ENCODE results near the gene NRXN3.
A peak's percentile ranks its signal among the peaks of the same experiment; 100 is the strongest.

NRXN3 gene

DNA sequence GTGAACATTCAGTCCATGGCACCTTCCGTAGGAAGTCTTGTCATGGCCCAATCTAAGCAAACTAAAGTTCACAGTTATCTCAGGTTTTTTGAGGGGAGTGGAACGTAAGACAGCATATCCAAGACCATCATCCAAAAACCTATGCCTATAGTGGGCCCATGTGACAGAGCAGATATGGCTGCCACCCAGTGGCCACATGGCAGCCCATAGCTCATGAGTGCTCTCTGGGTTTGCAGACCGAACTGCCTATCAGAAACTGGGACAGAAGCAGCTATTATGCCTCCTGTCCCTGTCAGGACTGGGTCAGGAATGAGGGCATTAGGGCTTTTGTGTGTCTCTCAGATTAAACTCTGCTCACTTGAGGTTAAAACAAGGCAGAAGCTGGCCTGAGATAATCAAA lies 503.7 kb downstream of the NRXN3 start:
- TF ChIP-seq, protein P1, sequence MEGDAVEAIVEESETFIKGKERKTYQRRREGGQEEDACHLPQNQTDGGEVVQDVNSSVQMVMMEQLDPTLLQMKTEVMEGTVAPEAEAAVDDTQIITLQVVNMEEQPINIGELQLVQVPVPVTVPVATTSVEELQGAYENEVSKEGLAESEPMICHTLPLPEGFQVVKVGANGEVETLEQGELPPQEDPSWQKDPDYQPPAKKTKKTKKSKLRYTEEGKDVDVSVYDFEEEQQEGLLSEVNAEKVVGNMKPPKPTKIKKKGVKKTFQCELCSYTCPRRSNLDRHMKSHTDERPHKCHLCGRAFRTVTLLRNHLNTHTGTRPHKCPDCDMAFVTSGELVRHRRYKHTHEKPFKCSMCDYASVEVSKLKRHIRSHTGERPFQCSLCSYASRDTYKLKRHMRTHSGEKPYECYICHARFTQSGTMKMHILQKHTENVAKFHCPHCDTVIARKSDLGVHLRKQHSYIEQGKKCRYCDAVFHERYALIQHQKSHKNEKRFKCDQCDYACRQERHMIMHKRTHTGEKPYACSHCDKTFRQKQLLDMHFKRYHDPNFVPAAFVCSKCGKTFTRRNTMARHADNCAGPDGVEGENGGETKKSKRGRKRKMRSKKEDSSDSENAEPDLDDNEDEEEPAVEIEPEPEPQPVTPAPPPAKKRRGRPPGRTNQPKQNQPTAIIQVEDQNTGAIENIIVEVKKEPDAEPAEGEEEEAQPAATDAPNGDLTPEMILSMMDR (IDR thresholded peaks at IDR 0.05; ENCODE audit: borderline replicate concordance, control extremely low read depth, extremely low read depth, insufficient read depth, missing control alignments): no peak
- in situ Hi-C loops (cut with MboI; ENCODE audit: low sequenced_read_pairs, unreplicated experiment): no loop called here

DNA sequence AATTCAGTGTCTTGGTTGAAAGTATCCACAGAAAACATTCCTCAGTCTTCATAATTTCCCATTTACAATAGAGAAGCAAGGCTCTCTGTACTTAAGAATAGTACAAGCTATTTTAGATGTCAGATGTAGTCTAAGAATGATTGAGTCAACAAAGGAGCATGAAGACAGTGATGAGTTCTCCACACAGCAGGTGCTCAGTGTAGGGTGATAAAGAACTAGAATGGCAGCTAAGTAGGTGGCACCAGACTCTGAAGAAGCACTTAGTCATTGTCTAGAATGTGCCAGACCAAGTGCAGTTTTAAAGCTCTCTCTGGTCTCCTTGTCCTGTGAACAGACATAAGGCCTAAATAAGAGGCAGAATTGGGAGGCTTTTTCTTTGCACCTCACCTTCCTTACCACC lies 504.6 kb downstream of the NRXN3 start:
- TF ChIP-seq, protein P1 (IDR thresholded peaks at IDR 0.05; ENCODE audit: borderline replicate concordance, control extremely low read depth, extremely low read depth, insufficient read depth, missing control alignments): no peak
- in situ Hi-C loops (cut with MboI; ENCODE audit: low sequenced_read_pairs, unreplicated experiment): no loop called here
- DNase-seq (ENCODE audit: low spot score): no peak

More for the DNA sequence above, 503.7 kb downstream of the NRXN3 start:
- no peak for DNase-seq (ENCODE audit: low spot score)

DNA sequence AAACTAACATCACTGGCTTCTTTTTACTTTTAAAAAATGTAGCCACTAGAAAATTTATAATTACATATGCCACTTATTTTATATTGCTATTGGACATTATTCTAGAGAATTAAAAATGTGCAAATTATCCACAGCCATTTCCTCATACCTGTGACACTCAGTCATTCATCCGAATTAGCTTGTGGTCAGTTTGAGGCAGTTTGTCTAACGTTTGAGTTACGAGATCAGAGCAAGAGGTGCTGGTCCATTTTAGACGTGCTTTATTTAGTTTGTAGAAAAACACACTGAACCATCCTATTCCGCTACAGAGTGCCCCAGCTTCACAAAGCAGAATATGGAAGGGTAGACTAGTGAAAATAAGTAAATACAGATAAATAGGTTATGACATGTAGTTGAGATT lies 513.0 kb downstream of the NRXN3 start:
- TF ChIP-seq, protein P1 (IDR thresholded peaks at IDR 0.05; ENCODE audit: borderline replicate concordance, control extremely low read depth, extremely low read depth, insufficient read depth, missing control alignments): no peak
- in situ Hi-C loops (cut with MboI; ENCODE audit: low sequenced_read_pairs, unreplicated experiment): no loop called here
- no peak for DNase-seq (ENCODE audit: low spot score)

DNA sequence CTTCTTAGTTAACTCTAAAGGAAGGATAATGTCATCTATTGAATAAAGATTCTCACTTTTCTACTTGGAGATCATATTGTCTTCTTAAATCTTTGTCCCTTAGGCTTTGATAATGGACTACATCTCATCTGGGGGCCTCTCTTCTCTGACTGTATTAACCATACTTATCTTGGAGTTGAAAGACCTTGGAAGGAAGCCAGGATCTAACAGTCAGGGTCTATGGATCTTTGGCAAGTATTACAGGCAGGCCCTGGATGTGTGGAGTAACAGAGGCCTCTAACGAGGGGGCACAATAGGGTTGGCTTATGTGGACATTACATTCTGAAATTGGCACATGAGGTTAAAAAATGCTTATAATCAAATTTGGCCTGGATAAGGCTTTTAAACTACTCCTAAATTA lies 513.8 kb downstream of the NRXN3 start:
- no peak for DNase-seq (ENCODE audit: low spot score)
- in situ Hi-C loops (cut with MboI; ENCODE audit: low sequenced_read_pairs, unreplicated experiment): no loop called here
- TF ChIP-seq, protein P1 (IDR thresholded peaks at IDR 0.05; ENCODE audit: borderline replicate concordance, control extremely low read depth, extremely low read depth, insufficient read depth, missing control alignments): no peak

DNA sequence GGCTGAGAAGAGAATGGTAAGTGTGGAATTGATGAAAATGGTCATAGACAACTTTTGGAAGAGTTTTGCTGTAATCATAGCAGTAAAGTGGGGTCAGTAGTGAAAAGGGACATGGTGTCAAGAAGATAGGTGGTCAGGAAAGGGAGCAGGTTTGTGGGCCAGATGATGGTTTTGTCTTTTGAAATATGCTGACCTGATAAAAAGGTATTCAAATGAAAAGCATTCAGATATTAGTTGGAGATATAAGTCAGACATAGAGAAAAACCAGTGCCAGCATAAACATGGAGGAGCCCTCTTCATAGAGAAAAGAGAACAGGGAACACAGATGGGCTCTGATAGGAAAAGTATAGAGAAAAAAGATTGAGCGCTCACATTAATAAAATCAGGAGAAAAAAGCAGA lies 518.3 kb downstream of the NRXN3 start:
- TF ChIP-seq, protein P1 (IDR thresholded peaks at IDR 0.05; ENCODE audit: borderline replicate concordance, control extremely low read depth, extremely low read depth, insufficient read depth, missing control alignments): no peak
- no peak for DNase-seq (ENCODE audit: low spot score)
- in situ Hi-C loops (cut with MboI; ENCODE audit: low sequenced_read_pairs, unreplicated experiment): no loop called here

DNA sequence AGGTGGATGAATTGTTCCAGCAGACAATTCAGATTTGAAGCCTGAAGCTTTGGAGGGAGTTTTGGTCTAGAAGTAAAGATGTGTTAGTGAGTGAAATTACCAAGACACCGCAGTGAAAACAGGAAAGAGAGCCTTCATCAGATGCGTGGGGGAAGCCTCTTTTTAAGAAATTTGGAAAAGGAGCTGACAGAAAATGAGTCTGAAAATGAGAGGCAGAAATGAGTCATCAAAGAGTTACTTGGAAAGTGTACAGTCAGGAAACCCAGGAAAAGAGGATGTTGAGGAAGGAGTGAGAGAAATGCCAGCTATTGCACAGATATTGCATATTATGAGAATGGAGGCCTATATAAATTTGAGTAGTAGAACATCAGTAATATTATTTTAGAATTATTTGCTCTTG lies 520.7 kb downstream of the NRXN3 start:
- TF ChIP-seq, protein P1 (IDR thresholded peaks at IDR 0.05; ENCODE audit: borderline replicate concordance, control extremely low read depth, extremely low read depth, insufficient read depth, missing control alignments): no peak
- in situ Hi-C loops (cut with MboI; ENCODE audit: low sequenced_read_pairs, unreplicated experiment): no loop called here
- no peak for DNase-seq (ENCODE audit: low spot score)

DNA sequence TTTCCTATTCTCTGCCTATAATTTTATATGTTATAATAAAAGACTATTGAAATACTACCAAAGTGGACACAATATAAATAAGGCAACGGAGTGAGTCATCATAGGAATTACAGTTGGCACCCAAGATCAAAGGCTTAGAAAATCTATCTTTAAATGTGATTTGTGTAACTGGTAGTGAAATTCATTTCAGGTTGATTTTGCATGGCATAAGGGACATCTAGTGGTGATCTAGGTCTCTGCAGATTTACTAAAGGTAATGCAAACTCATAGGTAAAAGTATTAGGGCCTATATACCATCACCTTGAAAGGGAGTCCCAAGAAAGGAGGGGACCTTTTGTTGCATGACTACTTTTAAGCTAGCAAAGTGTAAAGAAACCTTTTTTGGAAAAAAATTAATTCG lies 527.2 kb downstream of the NRXN3 start:
- TF ChIP-seq, protein P1 (IDR thresholded peaks at IDR 0.05; ENCODE audit: borderline replicate concordance, control extremely low read depth, extremely low read depth, insufficient read depth, missing control alignments): peak; percentile 33
- in situ Hi-C loops (cut with MboI; ENCODE audit: low sequenced_read_pairs, unreplicated experiment): no loop called here
- no peak for DNase-seq (ENCODE audit: low spot score)
